GM19240 (cell line): ENCODE data around the gene CTR9.

Experiments
- DNase-seq: peaks from one replicate; pipeline ENCODE4 v3.0.0; 2011; ENCODE audit warnings: low spot score; ENCODE audit not compliant: insufficient read length

Gene CTR9

DNA sequence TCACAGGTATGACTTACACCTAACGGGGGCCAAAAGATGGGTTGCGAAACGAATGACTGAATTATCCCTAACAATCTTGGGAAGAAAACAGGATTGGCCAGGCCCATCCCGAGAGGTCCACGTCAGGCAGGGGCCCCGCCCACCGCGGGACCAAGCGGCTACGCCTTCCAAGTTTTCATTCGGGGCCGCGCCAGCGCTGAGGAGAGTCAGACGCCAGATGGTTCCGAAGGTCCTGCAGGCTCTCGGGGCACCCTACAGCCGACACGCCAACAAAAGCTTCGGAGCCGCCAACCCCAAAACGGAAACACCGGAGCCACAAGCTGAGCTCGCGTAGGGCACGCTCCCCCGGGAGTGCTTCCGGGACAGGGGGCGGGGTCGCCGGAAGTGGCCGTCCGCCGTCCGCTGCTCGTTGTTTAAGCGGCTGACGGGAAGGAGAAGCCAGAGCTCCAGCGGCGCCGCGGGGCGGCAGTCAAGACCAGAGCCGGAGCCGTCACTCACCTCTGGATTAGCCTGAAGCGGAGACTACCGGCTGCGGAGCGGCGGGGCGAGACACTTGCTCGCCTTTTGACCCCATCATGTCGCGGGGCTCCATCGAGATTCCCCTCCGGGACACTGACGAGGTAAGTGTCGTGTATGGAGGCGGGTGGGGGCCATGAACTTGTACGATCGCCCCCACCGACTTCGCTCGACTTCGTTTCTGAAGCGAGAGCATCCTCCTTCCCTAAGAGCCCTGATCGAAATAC, at the start of gene CTR9:
TSS of gene CTR9 (plus strand) at position 409 of the 743 bp plus-strand sequence. CDS start at position 576, 167 bp downstream.
- peak; percentile 61 for DNase-seq

DNA sequence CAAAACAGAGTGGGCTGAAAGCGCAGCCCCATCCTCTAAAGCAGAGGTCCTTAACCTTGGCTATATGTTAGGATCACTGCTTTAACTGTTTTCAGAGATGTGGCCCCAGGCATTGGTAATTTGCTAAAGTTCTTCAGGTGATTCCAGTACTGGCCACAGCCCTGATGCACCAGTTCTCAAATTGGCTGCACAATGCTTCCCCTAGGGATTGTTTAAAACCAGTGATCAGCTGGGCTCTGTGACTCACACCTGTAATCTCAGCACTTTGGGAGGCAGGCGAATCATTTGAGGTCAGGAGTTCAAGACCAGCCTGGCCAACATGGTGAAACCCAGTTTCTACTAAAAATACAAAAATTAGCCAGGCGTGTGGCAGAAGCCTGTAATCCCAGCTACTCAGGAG, 49.1 kb upstream of the CTR9 start:
- no peak for DNase-seq

DNA sequence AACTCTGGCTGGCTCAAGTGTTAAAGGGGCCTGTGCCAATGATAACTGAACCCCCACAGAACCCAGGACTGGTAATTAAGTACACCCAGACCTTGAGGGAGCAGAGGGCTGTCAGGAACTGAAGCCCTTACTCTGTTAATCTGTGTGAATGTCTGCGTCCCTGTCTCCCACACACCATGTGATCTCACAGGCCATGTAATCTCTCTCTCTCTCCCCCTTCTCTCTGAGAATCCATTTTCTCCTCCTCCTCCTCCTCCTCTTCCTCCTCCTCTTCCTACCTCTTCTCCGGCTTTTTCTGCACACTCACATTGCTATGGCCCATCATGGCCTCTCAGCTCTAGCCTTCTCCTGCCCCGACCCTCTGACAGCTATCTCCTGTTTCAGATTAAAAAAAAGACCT, 42.9 kb upstream of the CTR9 start:
- no peak for DNase-seq

DNA sequence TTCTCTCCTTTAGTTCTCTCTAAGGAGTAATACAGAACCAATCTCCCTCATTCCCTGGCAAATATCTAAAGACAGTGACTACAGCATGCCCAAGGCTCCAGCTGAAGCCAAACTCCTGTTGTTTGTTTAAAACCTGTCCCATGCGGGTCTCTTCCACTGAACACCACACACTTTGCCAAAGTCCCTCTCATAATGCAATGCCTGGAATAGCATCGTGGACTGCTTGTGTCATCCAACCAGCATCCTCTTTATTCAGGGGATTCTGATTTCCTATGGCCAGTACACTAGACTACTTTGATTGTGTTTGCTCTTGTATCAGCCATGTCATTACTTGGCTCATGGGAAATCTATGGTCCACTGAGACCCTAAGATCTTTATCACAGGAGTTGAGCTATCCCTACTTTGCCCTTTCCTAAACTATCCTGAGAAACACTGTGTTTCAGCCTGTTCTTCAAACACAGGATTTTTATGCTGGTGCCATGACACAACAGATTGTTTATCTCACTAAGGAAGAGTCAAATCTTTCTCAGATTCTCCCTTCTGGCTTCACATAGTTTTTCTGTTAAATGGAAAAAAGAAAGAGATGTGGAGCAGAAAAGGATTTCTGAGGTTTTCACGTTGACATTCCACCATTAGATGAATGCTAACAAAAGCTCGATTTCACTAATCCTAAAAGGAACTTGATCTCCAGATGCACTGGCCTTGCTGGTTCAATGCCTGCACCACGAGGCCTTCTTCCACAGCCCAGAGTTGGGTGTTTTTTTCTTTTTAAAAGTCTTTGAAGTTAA, 41.6 kb upstream of the CTR9 start:
- DNase-seq: no peak

DNA sequence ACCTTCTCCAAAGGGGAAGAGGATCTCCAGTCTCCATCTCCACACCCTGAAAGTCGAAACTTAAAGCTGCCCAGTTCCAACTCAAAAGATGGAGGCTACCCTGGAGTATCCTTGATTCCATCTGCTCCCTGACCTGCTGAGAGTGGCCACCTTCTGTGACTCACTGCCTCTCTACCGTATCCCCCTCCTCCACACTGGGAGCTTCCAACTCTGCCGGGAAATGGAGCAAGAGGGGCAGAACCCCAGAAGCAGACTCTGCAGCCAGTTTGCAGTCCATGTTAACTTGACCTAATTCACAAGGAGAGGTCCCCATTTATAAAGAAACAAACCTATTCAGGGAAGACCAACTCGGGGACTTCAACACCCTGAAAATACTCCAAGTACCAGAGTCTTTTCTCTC, 35.5 kb upstream of the CTR9 start:
- DNase-seq: no peak

DNA sequence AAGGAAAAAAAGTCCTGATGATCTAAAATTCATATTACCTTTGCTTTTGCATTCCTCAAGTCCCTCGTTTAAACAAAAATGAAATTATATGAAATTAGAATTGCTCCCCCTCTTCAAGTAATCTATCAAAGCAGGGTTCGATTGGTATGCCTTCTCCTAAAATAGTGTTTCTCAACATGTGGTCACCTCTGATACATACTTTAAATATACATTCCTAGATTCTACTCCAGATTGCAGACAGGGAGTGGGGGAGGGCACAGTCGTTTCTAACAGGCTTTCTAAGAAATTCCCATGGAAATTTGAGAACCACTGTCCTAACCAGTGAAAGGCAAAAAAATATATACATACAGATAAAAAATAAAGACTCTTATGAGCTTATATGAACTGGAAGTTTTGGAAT, 34.9 kb upstream of the CTR9 start:
- DNase-seq: no peak

DNA sequence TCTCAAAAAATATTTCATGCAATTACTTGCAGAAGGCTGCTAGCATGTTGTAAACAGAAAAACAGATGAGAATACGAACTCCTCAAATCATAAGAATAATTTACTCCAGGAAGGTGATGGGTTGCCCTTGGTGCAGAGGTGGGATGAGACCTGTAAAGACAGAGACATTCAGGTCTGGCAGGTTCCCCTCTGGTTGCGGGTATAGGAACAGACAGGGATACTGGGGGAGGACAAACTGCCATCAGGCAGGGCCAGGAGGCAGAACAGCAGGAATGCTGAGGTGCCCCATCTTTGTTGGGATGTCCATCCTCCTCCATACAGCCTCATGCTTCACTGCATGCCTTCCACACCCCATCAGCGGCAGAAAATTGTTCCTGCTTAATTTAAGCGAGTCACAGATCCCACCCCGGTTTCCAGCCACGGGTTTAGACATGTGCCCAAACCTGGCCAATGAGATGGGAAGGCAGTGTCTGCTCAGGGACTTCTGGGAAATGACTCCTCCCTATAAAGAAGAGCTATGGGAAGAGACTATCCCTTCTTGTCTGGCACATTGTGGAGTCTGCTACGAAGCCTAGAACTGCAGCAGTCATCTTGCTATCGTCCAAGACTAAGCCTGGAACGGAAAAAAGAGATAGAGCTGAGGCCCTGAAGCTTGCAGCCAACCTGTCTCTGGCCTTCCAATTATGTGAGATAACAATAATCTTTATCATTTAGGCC, 34.3 kb upstream of the CTR9 start:
- no peak for DNase-seq

DNA sequence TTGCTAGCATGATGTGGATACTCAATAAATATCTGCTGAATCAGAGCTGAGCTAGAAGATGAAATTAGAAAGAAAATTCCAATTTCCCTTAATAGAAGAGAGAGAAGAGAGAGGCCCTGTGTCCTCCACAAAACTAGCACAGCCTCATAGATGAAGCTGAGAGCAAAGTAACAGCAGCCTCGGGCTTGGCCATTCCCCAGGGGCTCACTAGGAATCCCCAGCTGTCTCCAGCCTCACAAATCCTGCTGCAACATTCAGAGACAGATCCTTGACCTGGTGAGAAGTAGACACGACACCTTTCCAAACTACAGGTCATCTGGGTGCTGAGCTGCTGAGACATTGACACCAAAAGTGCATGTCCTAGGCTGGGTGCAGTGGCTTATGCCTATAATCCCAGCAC, 31.4 kb upstream of the CTR9 start:
- no peak for DNase-seq

DNA sequence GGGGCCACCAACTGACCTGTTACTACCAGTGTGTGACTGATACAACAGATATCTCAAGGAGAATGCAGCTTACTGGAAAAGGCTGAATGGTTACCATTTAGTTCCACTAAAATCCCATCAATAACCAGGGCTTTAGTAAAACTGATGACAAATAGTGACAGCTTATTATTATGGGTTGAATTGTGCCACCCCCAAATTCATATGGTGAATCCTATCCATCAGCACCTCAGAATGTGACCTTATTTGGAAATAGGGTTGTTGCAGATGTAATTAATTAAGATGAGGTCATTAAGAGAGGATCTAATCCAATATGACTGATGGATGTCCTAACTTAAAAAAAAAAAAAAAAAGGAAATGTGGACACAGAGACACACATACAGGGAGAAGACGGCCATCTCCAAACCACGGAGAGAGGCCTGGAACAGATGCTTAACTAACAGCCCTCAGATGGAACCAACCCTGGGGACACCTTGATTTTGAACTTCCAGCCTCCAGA, 30.1 kb upstream of the CTR9 start:
- DNase-seq: no peak

DNA sequence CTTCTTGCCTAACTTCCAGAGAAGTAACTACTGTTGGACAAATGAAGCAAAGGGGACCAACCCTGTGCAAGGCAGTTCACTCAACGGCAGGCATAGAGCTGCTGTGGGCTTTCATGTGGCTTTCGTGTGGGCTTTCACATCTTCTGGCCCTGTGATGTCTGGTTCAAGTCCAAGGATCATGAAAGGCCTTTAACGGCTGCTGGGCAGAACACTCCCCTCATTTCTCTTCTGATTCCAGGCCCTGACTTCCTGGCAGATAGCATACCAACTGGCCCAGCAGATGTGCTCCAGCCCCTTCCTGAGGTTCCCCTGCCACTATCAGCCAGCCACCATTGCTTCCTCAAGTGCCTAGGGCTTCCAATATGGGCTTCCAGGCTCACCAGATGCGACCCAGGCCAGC, 28.7 kb upstream of the CTR9 start:
- DNase-seq: no peak

DNA sequence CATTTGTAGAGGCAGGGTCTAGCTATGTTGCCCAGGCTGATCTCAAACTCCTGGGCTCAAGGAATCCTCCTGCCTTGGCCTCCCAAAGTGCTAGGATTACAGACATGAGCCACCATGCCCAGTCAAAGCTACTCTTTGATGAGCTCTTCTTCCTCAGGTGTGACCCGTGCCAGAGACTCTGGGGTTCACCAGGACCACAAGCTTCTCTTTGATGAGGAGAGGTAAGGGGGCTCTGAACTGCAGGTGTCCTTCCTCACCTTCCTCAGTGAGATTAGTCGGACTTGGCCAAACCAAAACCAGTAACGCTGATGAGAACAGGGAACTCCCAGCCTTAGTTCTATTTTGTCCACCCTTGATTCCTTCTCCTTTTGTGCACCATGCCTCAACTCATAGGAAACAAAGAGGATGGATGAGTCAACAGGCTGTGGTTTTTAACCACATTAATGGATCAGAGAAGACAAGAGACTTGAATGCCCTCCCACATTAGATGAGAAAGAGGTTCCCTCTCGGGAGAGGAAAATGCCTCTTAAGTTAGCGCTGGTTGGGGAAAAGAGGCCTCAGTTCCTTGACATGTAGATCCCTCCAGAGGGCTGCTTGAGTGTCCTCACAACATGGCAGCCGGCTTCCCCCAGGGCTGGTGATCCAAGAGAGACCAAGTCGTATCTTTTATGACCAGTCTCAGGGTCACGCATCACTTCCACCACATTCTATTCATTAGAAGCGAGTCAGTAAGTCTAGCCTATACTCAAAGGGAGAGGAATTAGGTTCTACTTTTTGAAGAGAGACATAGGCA, 25.7 kb upstream of the CTR9 start:
- DNase-seq: no peak

DNA sequence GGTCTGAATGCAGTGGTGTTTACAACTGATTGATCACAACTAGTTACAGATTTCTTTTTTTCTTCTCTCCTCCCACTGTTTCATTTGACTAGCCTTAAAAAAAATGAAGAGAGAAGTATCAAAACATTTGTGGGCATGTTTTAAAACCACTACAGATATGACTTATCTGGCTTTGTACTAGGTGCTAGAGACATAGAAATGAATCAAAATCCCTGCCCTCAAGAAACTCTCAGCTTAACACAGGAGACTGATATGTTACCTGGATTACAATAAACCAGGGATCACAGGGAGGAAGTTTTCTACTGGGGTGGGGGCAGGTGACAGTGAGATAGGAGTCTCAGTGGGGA, 25.2 kb upstream of the CTR9 start:
- no peak for DNase-seq

DNA sequence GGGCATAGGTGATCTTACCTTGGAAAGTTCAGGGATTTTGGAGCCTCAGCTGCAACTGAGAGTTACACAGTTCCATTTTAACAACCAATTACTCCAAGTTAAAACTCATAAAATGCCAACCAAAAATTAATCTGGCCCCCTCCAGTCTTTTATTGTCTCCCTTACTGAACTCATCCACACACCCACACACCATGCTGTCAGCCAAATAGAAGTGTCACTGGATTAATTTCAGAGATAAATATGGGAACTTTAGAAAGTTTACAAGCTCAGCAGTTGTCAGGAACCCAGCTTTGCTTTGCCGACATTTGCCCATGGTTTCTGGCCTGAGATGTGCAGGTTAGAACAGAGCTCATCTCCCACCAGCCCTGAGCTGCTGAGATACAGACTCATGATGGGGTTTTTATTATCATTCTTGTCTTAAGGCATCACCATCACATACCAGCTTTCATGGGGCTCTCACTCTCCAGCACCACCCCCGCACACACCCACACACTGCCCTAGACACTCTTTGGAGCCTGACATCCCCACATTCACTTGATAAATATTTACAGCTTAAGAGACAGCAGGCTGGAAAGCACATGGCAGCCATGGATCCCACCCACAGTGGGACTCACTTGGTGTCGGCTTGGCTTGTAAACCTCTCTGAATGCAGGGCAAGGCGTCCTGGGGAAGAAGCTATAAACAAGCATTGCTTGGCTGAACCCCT, 23.7 kb upstream of the CTR9 start:
- DNase-seq: no peak

DNA sequence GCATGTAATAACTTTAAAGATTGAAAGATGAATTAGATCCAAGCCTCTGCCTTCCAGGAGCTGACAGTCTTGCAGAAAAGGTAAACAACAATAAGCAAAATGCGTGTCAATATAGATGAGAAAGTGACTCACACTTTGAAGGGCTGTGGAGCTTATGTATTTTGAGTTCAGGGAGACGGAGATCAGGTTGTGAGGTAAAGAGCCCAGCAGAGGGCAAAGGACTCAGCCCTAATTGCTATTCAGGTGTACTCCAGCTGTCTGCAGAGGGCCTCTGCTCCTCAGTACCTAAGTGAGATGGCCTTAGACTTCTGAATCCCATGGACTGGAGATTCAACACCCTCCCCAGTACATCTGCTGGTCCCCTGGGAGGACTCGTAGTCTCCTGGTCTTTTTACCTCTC, 22.9 kb upstream of the CTR9 start:
- DNase-seq: no peak

DNA sequence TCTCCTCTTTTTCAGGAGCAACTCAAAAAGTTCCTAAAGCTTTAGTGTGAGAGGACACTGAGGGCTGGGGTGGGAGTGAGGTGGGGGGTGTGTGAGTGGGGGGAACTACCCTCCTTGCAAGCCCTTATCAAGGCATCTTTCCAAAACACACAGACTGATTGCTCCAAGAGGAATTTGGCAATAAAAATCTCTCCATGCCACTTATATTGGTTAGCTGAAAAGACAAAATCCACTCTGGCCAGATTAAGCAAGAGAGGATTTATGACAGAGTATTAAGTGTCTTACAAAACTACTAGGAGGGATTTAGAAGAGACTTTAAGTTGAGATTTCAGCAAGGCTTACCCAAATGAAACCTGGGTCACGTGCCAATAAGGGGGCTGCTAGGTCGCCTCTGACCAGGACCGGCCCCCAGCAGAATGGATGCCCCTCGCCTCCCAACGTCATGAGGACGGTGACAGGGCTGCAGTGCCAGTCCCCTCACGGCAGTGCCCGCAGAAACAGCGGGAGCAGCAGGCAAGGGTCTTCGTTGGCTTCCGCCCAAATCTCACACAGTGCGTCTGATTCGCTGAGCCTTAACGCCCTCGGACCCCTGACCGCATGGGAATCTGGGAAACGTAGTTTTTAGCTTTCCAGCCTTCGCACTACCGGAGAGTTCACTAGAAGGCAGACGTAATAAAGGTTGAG, 22.1 kb upstream of the CTR9 start:
- no peak for DNase-seq

DNA sequence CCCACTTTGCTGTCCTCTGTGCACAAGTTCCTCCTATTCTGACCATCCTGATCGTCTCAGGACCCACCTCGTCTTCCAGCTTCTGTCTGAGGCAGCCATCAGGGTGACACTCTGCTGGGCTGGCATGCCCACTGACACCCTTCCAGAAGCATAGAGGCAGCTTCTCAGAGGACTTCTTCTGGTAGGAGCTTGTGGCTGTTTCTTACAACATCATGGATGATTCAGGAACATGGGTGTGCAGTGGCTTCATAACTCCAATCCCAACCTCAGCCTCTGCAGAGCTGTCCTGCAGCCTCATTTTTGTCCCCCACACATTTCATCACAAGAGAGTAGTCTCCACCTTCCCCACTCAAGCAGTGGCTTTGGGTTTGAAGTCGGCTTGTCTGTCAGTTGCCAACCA, 20.9 kb upstream of the CTR9 start:
- no peak for DNase-seq

DNA sequence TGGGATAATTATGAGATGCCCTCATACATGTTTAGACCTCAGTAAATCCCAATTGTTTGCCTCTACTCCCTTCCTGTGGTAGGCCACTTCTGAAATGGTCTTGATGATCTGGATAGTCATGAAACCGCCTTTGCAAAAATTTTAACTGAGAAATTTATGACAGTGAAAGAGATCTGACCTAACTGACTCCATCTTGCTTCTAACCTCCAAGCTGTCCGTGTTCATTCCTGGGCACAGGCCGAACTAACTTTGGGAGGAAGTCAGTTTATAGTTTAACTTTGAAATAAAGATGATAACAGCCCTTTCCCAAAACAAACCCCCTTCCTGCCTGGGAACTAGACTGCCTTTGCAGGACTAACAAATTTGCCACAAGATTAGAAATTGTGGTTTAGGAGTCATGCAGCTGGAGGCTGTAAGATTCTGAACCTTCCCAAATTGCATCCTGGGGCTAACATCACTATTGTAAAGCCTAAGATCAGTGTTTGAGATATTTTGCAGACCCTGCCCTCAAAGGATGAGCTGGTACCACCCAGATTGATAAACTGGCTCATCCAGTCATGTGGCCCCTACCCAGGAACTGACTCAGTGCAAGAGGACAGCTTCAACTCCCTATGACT, 19.9 kb upstream of the CTR9 start:
- no peak for DNase-seq

DNA sequence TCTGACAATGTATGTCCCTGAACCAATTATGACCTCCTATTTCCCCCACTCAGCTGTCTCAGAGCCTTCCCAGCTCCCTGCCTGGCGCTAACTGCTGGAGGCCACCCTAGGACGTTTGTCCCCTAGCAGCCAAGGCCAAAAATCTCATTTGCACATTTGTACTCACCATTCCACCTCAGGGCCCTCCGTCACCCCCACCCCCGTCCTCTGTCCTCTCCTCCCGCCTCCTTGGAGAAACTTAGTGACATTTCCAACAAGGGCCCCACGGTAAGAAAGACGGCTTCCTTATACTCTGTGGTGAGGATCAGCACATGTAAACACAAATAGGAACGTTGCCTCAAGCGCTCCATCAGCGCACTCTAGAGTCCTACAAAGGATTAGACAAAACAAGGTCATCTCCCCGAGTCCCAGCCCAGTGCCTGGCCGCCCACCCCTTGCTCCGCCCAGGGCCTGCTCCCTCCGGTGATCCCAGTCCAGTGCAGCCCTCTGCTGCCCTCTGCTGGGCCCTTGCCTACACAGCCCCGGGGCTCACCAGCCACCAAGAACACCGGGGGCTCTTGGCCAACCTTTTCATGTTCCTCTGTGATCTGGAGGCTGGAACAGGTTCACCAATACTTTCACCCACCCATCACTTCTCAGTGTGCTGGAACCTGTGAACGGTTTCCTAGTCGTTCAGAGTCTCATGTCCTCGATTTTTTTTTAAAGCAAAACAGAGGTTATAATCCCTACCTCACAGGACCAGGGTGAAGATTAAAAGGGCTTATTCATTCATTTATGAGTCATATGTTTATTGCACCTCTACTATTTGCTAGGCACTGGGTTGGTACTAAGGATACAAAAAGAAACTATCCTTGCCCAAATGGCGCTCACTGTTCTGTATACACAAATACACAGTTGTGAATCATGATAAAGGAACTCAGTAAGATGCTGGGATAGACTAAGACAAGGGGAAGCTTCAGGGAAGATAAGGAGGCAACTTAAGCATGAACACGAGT, 15.3 kb upstream of the CTR9 start:
- DNase-seq: peak; percentile 90
